Measurements from ENCODE around the gene TH.
"Not testable (repeated sequence)": the region's sequence is repeated elsewhere in the genome, so short reads cannot be mapped to it uniquely, and the experiment has no call there.

TH gene

DNA sequence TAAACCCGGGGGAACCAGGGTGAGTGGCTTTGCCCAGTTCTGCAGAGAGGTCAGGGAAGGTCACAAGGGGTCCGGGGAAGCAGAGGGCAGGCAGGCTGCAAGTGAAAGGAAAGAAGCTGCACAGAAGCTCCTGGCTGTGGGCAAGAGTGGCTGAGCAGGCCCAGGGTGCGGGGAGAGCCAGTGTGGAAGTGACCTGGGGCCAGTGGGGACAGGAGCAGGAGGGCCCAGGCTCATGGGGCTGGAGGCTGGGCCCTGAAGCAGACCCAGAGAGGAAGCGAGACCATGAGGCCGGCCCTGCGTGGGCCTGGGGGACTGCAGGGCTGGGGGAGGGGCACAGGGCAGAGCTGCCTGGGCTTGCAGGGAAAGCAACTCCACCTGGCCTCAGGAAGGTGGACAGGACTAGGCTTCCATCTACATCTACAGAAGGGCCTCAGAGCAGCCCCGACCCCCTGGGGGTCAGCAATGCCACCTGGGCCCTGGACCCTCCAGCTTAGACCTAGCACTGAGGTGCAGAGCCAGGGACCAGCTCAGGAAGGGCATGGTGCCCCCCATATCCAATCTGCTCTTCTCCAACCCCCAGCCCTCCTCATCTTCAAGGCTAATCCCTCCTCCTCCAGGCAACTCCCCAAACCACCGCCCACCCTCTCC lies 44.0 kb downstream of the TH start:
- DNase-seq, result no peak

DNA sequence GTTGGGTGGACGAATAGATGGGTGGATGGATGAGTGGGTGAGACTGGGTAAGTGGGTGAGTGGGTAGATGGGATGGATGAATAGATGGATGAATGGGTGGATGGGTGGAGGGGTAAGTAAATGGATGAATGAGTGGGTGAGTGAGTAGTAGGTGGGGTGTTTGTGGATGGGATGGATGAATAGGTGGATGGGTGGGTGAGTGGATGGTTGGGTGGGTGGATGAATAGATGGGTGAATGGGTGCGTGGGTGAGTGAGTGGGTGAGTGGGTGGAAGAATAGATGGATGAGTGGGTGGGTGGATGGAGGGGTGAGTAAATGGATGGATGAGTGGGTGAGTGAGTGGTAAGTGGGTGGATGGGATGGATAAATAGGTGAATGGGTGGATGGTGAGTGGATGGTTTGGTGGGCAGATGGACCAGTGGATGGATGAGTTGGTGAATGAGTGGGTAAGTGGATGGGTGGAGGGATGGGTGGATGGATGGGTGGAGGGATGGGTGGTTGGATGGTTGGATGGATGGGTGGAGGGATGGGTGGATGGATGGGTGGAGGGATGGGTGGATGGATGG lies 45.0 kb downstream of the TH start:
- no peak for DNase-seq

DNA sequence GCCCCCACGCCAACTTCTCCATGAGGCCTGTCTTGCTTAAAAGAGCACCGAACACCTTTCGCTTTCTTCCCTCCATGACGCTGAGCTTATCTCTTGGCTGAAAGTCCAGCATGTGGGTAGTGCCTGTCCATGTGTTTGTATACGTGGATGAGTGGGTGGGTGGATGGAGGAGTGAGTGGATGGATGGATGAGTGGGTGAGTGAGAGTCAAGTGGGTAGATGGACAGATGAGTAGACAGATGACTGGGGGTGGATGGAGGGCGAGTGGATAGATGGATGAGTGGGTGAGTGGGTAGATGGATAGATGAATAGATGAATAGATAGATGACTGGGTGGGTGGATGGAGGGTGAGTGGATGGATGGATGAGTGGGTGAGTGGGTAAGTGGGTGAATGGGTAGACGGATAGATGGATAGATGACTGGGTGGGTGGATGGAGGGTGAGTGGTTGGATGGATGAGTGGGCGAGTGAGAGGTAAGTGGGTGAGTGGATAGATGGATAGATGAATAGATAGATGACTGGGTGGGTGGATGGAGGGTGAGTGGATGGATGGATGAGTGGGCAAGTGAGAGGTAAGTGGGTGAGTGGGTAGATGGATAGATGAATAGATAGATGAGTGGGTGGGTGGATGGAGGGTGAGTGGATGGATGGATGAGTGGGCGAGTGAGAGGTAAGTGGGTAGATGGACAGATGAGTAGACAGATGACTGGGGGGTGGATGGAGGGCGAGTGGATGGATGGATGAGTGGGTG lies 46.7 kb downstream of the TH start:
- DNase-seq, result not testable (repeated sequence)

DNA sequence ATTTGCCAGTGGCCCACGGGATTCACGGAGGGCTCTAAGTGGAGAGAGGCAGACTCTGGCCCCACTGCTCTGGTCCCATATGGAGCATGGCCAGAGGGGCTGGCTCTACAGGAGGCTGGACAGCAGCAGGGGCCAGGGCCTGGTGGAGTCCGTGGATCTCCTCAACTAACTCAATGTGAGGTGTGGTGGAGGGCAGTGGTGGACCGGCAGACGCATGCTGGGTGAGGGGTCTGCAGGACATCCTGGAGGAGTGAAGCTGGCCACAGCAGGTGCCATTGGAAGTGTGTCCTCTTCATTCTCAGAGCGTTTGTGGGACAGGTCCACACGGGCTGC lies 48.0 kb downstream of the TH start:
- no peak for DNase-seq

DNA sequence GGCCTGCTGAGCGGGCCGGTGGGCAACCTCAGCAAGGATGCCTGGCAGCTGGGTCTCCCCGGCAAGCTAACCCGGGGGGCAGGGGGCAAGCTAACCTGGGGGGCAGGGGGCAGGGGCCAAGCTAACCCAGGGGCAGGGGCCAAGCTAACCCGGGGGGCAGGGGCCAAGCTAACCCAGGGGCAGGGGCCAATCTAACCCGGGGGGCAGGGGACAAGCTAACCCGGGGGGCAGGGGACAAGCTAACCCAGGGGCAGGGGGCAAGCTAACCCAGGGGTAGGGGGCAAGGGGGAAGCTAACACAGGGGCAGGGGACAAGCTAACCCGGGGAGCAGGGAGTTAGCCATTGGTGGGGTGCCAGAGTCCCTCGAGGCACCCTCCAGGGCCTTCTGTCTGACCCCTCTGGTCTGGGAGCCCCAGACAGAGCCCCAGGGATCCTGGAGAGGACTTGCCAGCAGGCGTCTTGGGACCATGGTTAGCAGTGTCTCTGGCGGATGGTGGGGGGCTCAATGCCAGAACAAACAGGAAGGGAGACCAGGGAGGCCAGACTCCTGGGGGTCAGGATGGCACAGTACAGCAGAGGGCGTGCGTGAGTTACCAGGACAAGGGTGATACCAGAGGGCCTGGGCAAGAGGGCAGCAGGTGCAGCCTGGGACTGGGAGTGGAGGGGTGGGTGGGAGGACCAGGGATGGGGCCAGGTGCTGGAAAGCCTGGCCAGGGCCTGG lies 48.5 kb downstream of the TH start:
- DNase-seq, result no peak

DNA sequence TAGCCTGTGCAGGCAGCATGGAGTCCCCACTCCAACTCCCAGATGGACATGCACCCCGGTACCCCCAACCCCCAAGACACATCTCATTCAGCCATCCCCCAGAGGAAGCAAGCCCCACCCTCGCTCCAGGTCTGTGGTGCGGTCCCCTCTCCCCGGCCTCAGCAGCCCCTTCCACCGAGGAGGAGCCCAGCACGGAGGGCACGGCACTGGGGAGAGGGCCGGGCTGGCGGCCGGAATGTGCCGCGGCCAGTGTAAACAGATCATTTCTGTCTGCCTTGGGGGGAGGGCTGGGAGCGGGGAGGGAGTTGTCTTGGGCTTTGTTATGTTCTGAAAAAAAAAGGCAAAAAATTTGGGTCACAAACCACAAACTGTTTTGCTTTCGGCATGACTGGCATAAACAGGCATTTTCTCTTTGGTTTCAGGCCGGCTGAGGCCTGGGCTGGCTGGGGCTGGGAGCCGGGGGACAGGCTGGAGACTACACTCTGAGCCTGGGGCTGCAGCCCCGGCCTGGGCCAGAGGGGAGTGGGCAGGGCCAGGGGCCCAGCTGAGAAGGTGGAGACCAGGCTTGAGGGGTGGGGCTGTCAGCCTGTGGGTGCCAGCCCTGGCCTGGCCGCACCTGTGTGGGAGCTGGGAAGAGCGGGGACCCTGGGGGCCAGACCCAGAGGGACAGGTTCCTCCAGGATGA lies 49.3 kb downstream of the TH start:
- no peak for DNase-seq

DNA sequence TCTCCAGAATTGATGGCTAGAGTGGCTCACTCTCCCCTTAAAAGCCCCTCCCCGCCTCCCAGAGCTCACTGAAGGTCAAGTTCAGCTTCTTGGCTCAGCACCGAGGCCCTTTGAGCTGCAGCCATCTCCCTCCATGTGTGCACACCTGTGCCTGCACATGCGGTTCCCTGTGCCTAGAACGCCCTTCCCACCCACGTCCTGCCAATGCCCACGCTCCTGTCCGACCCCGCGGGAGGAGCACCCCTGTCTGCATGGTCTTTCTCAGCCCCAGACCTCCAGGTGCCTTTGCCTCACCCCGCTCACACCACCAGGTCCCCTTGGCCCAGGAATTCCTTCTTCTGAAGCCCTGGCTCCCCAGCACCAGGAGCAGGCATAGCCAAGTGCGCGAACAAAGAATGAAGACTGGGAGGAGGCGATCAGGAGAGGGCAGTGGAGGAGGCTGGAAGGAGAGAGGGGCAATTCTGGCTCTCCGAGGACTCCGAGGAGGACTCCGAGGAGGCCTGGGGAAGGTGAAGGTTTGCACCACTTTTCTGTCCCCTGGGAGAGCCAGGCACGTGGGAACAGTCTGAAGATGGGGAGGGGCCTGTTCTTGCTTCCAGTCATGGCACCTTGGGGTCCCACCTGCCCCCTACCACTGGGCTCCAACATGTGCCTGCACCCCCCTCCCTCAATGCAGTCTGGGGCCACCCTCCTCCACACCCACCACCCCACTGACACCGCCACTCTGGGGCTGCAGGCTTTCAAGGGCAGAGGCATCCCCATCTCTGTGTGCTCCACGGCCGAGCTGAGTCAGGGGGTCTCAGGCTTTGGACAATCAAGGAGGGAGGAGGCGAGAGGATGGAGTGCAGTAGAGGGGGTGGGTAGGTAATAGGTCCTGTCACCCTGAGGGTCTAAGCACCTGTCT lies 50.1 kb downstream of the TH start:
- DNase-seq, result no peak

DNA sequence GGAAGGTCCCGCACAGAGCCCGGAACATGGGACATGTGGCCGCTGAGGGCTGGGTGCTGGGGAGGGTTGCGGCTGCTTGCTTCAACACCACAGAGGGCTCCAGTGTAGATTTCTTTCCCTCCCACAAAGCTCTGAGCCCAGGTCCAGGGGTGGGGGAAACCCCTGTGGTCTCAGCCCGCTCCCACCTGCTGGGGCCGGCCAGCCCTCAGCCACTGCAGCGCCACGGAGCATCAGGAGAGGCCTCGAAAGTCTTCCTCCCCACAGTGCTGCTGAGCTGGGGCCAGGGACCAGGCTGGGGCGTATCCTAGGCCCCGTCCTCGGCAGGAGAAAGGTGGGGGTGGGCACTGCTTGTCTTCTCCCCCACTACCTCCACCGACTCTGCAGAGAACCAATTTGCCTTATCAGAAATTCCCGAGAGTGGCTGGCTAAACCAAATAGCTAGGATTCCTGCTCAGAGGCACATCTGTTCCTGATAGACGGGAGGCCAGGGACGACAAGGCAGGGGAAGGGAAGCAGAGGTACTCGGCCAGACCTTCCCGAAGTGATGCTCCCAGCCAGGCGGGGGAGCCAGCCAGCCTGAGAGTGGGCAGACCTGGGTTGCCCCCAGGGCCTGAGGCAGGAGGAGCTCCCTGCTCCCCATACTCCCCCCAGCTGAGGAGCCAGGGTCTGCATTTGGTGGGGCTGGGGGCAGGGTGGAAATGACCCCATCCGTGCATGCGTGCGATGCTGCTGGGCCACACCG lies 51.1 kb downstream of the TH start:
- no peak for DNase-seq

DNA sequence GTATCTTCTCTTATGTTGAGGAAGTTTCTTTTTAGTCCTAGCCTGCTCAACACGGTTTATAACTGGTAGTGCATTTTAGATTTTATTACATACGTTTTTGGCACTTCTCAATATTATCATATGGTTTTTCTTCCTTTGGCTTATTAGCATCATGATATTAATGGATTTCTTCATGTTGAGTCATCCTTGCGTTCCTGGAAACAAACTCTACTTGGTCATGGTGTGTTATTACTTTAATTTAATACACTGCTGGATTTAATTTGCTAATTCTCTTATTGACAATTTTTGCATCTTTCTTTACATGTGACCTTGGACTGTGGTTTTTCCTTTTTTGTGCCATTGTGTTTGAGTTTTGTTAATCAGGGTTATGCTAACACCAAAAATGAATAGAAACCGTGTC lies 52.9 kb downstream of the TH start:
- no peak for DNase-seq

DNA sequence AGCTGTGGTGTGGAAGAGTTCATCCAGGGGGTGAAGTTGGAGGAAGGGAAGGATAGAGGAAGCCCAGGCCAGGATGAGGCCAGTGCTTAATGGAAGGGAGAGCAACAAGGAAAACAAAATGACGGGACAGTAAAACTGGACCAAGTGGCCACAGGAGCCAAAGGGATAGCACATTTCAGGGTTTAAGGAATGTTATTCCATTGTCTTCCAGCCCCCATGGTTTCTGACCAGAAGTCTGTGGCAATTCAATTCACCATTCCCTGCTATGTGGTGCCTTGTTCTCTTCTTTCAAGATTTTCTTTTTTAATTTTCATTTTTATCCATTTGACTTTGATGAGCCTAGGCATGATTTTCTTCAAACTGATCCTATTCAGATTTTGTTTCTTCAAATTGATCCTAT lies 54.9 kb downstream of the TH start:
- no peak for DNase-seq

DNA sequence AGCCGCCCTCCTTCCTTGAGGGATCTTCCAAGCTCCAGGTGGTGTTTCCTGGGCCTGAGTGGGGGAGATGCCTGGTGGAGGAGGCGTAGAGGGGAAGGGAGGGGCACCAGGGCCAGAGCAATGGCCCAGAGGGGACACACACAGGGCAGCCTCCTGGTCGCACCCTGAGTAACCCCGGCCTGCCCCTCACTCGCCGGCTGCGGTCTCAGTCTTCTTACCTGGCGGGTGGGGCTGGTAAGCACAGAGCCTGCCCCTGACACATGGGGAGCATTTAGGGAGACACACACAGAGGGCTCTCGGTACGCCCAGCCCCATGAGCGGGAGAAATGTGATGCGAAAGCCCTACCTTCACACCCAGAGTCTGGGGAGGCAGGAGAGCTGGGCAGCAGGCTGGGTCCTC lies 56.3 kb downstream of the TH start:
- DNase-seq, result no peak

DNA sequence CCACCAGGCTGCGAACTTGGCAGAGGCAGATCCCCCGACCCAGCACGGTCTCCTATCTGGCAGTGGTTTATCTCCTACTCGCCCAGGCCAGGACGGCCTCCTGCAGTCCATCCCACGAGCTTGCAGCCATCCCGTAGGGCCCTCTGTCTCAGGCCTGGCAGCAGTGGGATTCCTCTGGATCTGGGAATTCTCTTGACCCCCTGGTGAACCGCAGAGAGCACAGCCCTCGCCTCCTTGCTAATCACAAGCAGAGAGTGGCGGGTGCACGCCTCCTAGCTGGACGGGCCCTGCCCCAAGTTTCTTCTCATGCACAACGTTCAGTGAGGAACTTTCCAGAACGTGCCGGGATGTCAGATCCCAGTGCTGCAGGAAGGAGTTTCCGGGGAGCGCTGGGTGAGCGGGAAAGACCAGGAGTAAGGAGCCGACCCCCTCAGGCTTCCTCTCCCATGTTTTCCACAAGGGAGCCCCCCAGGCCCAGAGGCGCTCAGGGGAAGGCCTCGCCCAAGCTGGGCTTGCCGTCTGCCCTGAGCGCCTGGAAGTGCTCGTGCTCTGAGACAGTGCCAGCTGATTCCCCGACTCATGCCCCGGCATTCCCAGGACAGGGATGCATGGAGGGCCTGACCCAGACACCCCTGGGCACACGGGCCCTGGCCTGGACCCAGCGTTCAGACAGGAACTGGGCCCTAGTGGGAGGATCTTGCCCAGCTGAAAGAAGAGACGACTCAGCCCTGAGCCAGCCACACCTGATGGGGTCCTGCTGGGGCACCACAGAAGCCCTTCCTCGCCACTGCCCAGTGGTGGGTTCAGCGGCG lies 57.0 kb downstream of the TH start:
- DNase-seq, result no peak
